Natural killer cell (primary cell): ENCODE data around the gene NELFE. TPM values are rescaled to one million over a fixed set of nuclear protein-coding genes. Genes with fewer than 3 reads are reported as not detected.
"Not testable (repeated sequence)": the region's sequence is repeated elsewhere in the genome, so short reads cannot be mapped to it uniquely, and the experiment has no call there.

Experiments
- ATAC-seq, 3 donors: fragments of 150-1000 bp in 2 of 3; fragments of 200-7000 bp in 1 of 3; cut with Tn5 transposase; 1 replicate in 1 of 3; 2 replicates in 2 of 3; pipeline ENCODE4 v1.10.0; 2021; ENCODE audit warnings: mild to moderate bottlenecking in 2 of 3, moderate library complexity in 2 of 3
- DNase-seq, 2 donors: peaks; one replicate each; pipeline versions ENCODE4 v3.0.0 to v3.0.0-alpha.2; 2013 to 2021; ENCODE audit warnings: mixed read lengths in 1 of 2
- H3K27ac ChIP-seq: one replicate; pipeline ENCODE4 v1.5.1; 2013; ENCODE audit warnings: mild to moderate bottlenecking, low read length
- H3K27me3 ChIP-seq: one replicate; pipeline ENCODE4 v1.6.1; 2013; ENCODE audit warnings: low read length; ENCODE audit not compliant: control insufficient read depth, insufficient read depth
- H3K36me3 ChIP-seq: one replicate; pipeline ENCODE4 v1.6.1; 2013; ENCODE audit warnings: low read length; ENCODE audit not compliant: control insufficient read depth, insufficient read depth
- H3K4me1 ChIP-seq: one replicate; pipeline ENCODE4 v1.6.1; 2013; ENCODE audit warnings: low read length; ENCODE audit not compliant: control insufficient read depth, insufficient read depth
- H3K4me3 ChIP-seq: one replicate; pipeline ENCODE4 v1.5.1; 2013; ENCODE audit warnings: low read length
- H3K9me3 ChIP-seq: one replicate; pipeline ENCODE4 v1.6.1; 2013; ENCODE audit warnings: low read length; ENCODE audit not compliant: control insufficient read depth, insufficient read depth
- H3K27ac Mint-ChIP-seq, 2 donors: one replicate each; pipeline ENCODE4 v1.8.0; 2022; ENCODE audit warnings: mild to moderate bottlenecking in 2 of 2, mixed read lengths in 2 of 2, moderate library complexity in 1 of 2
- H3K27me3 Mint-ChIP-seq, 2 donors: one replicate each; pipeline ENCODE4 v1.8.0; 2022; ENCODE audit warnings: low read depth in 2 of 2, mixed read lengths in 2 of 2
- H3K36me3 Mint-ChIP-seq: one replicate; pipeline ENCODE4 v1.8.0; 2022; ENCODE audit warnings: mixed read lengths
- H3K4me1 Mint-ChIP-seq, 2 donors: one replicate each; pipeline ENCODE4 v1.8.0; 2022; ENCODE audit warnings: mixed read lengths in 2 of 2
- H3K4me3 Mint-ChIP-seq: one replicate; pipeline ENCODE4 v1.8.0; 2022; ENCODE audit warnings: mild to moderate bottlenecking, moderate library complexity, mixed read lengths
- H3K9me3 Mint-ChIP-seq, 2 donors: one replicate each; pipeline ENCODE4 v1.8.0; 2022; ENCODE audit warnings: mixed read lengths in 2 of 2
- WGBS: methylation state at CpG from one replicate; pipeline ENCODE4 v1.1.7; 2013; ENCODE audit warnings: missing lambda C conversion rate; ENCODE audit not compliant: insufficient coverage; 5-methylcytosine and 5-hydroxymethylcytosine counted together
- intact Hi-C: fragments of 100-400 bp; cut with micrococcal nuclease; formaldehyde crosslinking; loops from one replicate; pipeline ENCODE4 v1.14.2; 2022
- total RNA-seq, 4 donors: library from RNA; stranded (reverse); fragments of 120-200 nt in 1 of 4; gene quantifications; one replicate each; pipeline versions ENCODE4 v1.2.3 to v1.2.4, GENCODE V29; 2013 to 2022
- TF ChIP-seq, protein P1 (sequence below): fragments of 200-600 bp; IDR thresholded peaks from one replicate; pipeline ENCODE4 v1.8.0; 2022; ENCODE audit warnings: antibody characterized with exemption

The NELFE gene
- total RNA-seq, 3 donors from 2014 or later (not counting 1 experiment from before 2014, with no cell fraction given): 52.6 to 62.3 (median 56.3) TPM

DNA sequence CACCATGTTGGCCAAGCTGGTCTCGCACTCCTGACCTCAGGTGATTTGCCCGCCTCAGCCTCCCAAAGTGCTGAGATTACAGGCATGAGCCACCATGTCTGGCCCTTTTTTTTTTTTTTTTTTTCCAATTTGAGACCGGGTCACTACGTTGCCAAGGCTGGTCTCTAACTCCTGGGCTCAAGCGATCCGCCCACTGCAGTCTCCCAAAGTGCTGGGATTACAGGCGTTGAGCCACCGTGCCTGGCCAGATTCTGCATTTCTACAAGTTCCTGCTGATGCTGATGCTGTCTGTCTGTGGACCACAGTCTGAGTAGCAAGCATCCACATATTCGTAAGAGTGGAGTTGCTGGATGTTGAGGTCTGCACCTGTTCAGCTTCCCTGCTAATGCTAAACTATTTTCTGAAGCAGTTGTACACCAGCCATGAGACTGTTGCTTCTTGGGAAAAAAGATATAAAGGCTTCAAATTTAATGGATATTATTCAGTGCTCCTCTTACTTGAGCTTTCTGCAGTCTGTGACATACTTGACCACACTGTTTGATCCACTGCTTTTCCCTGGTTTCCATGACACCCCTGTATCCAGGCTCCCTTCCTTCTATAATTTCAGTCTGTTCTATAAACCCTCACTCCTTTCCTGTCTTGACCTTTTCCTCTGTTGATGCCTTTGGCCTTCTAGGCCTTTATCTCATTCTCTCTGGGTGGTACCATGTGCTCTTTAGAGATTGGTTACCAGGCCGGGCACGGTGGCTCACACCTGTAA lies 46.8 kb downstream of the NELFE start:
- Histone ChIP-seq H3K9me3 (no peaks in the 10 kb centered on the region), H3K4me1 (peaks cover 5% of the 10 kb centered on the region), H3K4me3 (no peak overlapping the region), H3K27me3 (no peaks in the 10 kb centered on the region), H3K27ac (no peak overlapping the region), H3K36me3 (no peaks in the 10 kb centered on the region)
- Mint-ChIP-seq H3K9me3 (no peaks in the 10 kb centered on the region), H3K4me1 (no peaks in the 10 kb centered on the region), H3K36me3 (no peaks in the 10 kb centered on the region), H3K4me3 (no peak overlapping the region), H3K27ac (no peak overlapping the region), H3K27me3 (peaks cover 7 to 10% of the 10 kb centered on the region in 2 donors)
- 87% methylated on average over 11 of the region's 11 CpGs for WGBS
- TF ChIP-seq, protein P1, sequence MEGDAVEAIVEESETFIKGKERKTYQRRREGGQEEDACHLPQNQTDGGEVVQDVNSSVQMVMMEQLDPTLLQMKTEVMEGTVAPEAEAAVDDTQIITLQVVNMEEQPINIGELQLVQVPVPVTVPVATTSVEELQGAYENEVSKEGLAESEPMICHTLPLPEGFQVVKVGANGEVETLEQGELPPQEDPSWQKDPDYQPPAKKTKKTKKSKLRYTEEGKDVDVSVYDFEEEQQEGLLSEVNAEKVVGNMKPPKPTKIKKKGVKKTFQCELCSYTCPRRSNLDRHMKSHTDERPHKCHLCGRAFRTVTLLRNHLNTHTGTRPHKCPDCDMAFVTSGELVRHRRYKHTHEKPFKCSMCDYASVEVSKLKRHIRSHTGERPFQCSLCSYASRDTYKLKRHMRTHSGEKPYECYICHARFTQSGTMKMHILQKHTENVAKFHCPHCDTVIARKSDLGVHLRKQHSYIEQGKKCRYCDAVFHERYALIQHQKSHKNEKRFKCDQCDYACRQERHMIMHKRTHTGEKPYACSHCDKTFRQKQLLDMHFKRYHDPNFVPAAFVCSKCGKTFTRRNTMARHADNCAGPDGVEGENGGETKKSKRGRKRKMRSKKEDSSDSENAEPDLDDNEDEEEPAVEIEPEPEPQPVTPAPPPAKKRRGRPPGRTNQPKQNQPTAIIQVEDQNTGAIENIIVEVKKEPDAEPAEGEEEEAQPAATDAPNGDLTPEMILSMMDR: no peak
- intact Hi-C loops: no loop called here
- ATAC-seq (no peak), DNase-seq (no peak)

DNA sequence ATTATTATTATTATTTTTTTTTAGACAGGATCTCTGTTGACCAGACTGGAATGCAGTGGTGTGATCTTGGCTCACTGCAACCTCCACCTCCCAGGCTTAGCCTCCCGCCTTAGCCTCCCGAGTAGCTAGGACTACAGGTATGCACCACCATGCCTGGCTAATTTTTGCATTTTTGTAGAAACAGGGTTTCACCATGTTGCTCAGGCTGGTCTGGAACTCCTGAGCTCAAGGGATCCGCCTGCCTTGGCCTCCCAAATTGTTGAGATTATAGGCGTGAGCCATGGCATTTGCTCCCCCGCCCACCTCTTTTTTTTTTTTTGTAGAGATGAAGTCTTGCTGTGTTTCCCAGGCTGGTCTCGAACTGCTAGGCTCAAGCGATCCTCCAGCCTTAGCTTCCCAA lies 49.5 kb downstream of the NELFE start:
- H3K27ac Mint-ChIP-seq, H3K27me3 ChIP-seq, H3K9me3 ChIP-seq, ATAC-seq, H3K36me3 Mint-ChIP-seq, H3K9me3 Mint-ChIP-seq, H3K4me1 ChIP-seq, H3K27me3 Mint-ChIP-seq, H3K4me3 Mint-ChIP-seq, H3K36me3 ChIP-seq, intact Hi-C loops, H3K4me3 ChIP-seq, H3K27ac ChIP-seq, H3K4me1 Mint-ChIP-seq, DNase-seq: not testable (repeated sequence)
- 93% methylated on average over 7 of the region's 7 CpGs for WGBS

DNA sequence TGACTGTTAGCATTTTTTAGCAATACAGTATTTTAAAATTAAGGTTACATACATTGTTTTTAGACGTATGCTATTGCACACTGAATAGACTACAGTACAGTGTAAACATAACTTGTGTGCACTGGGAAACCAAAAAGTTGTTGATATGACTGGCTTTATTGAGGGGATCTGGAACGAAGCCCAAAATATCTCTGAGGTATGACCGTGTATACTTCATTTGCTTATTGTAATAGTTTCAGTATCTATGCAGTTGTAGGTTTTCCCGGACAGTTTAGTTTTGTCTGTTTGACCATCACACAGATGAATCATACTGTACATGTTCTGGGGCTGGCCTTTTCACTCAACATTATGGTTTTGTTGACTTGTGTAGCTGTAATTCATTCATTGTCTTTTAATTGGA lies 50.0 kb downstream of the NELFE start:
- Mint-ChIP-seq H3K4me3 (no peak overlapping the region), H3K4me1 (no peaks in the 10 kb centered on the region), H3K27ac (no peak overlapping the region), H3K36me3 (no peaks in the 10 kb centered on the region), H3K9me3 (no peaks in the 10 kb centered on the region), H3K27me3 (peaks cover 0 to 8% of the 10 kb centered on the region in 2 donors)
- Histone ChIP-seq H3K4me1 (peaks cover 5% of the 10 kb centered on the region), H3K27me3 (no peaks in the 10 kb centered on the region), H3K36me3 (no peaks in the 10 kb centered on the region), H3K27ac (no peak overlapping the region), H3K9me3 (no peaks in the 10 kb centered on the region), H3K4me3 (no peak overlapping the region)
- 73% methylated on average over 3 of the region's 4 CpGs for WGBS
- no peak for DNase-seq
- ATAC-seq: no peak
- TF ChIP-seq, protein P1: no peak
- intact Hi-C loops: no loop called here

DNA sequence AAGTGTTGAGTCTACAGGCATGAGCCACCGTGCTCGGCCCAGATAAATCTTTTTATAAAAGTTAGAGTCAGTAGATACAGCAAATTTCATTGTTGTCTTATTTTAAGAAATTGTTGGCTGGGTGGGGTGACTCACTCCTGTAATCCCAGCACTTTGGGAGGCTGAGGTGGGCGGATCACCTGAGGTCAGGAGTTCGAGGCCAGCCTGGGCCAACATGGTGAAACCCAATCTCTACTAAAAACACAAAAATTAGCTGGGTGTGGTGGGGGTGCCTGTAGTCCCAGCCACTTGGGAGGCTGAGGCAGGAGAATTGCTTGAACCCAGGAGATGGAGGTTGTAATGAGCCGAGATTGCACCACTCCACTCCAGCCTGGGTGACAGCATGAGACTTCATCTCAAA lies 50.5 kb downstream of the NELFE start:
- H3K4me1 ChIP-seq, H3K9me3 Mint-ChIP-seq, H3K9me3 ChIP-seq, H3K27me3 ChIP-seq, H3K27me3 Mint-ChIP-seq, ATAC-seq, intact Hi-C loops, H3K36me3 ChIP-seq, H3K27ac Mint-ChIP-seq, H3K4me1 Mint-ChIP-seq, H3K27ac ChIP-seq, H3K4me3 Mint-ChIP-seq, H3K4me3 ChIP-seq, H3K36me3 Mint-ChIP-seq, DNase-seq: not testable (repeated sequence)
- WGBS: 97% methylated on average over 3 of the region's 5 CpGs
